Progenitor cell of endocrine pancreas (in vitro differentiated cells): ENCODE measurements around the gene UBXN2A. TPM values are rescaled to one million over a fixed set of nuclear protein-coding genes. Genes with fewer than 3 reads are reported as not detected.
"Not testable (repeated sequence)": the region's sequence is repeated elsewhere in the genome, so short reads cannot be mapped to it uniquely, and the experiment has no call there.

Experiments used
- DNase-seq: peaks from one replicate; pipeline ENCODE4 v3.0.0; 2021; ENCODE audit warnings: low spot score; ENCODE audit not compliant: unreplicated experiment
- H3K27ac Mint-ChIP-seq: 2 replicates; pipeline ENCODE4 v1.8.0; 2021; ENCODE audit warnings: mild to moderate bottlenecking, moderate library complexity, mixed read lengths
- H3K27me3 Mint-ChIP-seq: 2 replicates; pipeline ENCODE4 v1.8.0; 2021; ENCODE audit warnings: mixed read lengths
- H3K36me3 Mint-ChIP-seq: 2 replicates; pipeline ENCODE4 v1.8.0; 2022; ENCODE audit warnings: mixed read lengths; ENCODE audit not compliant: insufficient read depth
- H3K4me1 Mint-ChIP-seq: 2 replicates; pipeline ENCODE4 v1.8.0; 2021; ENCODE audit warnings: low read depth, mixed read lengths
- H3K4me3 Mint-ChIP-seq: 2 replicates; pipeline ENCODE4 v1.8.0; 2021; ENCODE audit warnings: low read depth, mild to moderate bottlenecking, moderate library complexity, mixed read lengths
- H3K9me3 Mint-ChIP-seq: 2 replicates; pipeline ENCODE4 v1.8.0; 2021; ENCODE audit warnings: low read depth, mixed read lengths
- total RNA-seq: library from RNA; stranded (reverse); gene quantifications from 2 replicates; pipeline ENCODE4 v1.2.1, GENCODE V29; 2021
- TF ChIP-seq, protein P1 (sequence below): fragments of 200-600 bp; sonication (generic); IDR thresholded peaks from one replicate; pipeline ENCODE4 v1.5.0; 2021; ENCODE audit warnings: antibody characterized with exemption, mild to moderate bottlenecking; ENCODE audit not compliant: unreplicated experiment

Gene UBXN2A
- total RNA-seq, 1 donor from 2014 or later = 24.1 TPM

DNA sequence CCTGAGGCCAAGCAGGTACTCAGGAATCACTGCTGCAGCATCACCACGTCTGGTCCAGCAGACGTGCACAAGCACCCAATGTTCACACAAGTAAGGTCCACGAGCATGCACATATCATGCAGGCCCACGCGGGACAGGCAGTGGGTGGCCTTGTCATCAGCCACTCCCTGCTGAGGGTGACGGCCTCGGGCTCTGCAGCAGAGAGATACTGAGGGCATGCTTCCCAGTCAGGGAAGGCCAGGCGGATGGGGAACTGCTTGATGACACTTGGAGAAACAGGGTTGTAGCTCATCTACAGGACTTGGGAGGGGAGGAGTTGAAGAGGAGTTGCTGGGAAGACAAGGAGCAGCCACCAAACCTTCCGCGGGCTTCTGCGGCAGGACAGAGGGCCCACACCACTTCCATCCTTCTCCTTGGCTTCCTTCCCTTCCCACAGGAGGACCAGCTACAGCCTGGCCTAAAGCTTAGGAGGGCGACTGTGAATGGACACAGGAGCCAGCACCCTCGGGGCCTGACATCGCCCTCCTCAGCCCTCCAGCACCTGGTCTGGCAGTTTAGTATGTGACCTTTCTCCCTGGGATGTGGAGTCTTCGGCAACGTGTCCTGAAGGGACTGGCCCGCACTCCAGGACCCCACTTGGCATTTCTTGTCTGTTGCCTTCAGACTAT lies 84.9 kb downstream of the UBXN2A start:
- peaks cover 7% of the 10 kb centered on the region for H3K36me3 Mint-ChIP-seq
- TF ChIP-seq, protein P1, sequence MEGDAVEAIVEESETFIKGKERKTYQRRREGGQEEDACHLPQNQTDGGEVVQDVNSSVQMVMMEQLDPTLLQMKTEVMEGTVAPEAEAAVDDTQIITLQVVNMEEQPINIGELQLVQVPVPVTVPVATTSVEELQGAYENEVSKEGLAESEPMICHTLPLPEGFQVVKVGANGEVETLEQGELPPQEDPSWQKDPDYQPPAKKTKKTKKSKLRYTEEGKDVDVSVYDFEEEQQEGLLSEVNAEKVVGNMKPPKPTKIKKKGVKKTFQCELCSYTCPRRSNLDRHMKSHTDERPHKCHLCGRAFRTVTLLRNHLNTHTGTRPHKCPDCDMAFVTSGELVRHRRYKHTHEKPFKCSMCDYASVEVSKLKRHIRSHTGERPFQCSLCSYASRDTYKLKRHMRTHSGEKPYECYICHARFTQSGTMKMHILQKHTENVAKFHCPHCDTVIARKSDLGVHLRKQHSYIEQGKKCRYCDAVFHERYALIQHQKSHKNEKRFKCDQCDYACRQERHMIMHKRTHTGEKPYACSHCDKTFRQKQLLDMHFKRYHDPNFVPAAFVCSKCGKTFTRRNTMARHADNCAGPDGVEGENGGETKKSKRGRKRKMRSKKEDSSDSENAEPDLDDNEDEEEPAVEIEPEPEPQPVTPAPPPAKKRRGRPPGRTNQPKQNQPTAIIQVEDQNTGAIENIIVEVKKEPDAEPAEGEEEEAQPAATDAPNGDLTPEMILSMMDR = no peak
- H3K9me3 Mint-ChIP-seq = no peaks in the 10 kb centered on the region
- H3K27ac Mint-ChIP-seq = no peak overlapping the region
- H3K27me3 Mint-ChIP-seq = no peaks in the 10 kb centered on the region
- no peak for DNase-seq
- no peaks in the 10 kb centered on the region for H3K4me1 Mint-ChIP-seq
- no peak overlapping the region for H3K4me3 Mint-ChIP-seq

GRCh38 chr2:24026233-24026632 lies 86.0 kb downstream of the UBXN2A start:
- H3K9me3 Mint-ChIP-seq = no peaks in the 10 kb centered on the region
- DNase-seq = no peak
- H3K36me3 Mint-ChIP-seq = peaks cover 8% of the 10 kb centered on the region
- H3K27ac Mint-ChIP-seq = no peak overlapping the region
- TF ChIP-seq, protein P1 = no peak
- H3K4me3 Mint-ChIP-seq = no peak overlapping the region
- no peaks in the 10 kb centered on the region for H3K4me1 Mint-ChIP-seq
- H3K27me3 Mint-ChIP-seq = no peaks in the 10 kb centered on the region

- Mint-ChIP-seq H3K27ac (no peak overlapping the region), H3K27me3 (no peaks in the 10 kb centered on the region), H3K4me1 (no peaks in the 10 kb centered on the region), H3K9me3 (no peaks in the 10 kb centered on the region), H3K4me3 (no peak overlapping the region), H3K36me3 (peaks cover 12% of the 10 kb centered on the region)
- no peak for DNase-seq
- TF ChIP-seq, protein P1 = no peak
Measured at GRCh38 chr2:24038786-24039499, 98.7 kb downstream of the UBXN2A start.

DNA sequence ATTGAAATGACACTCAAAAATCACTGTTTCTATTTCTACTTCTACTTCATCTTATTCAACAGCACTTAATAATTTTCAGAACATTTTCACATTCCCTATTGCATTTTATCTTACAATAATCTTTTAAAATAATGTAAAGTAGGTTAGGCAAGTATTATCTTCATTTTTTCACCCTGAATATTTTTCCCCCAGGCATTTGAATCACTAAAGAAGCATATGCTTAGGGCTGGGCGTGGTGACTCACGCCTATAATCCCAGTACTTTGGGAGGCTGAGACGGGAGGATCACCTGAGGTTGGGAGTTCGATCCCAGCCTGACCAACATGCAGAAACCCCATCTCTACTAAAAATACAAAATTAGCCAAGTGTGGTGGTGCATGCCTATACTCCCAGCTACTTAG lies 100.2 kb downstream of the UBXN2A start:
- TF ChIP-seq, protein P1 = no peak
- Mint-ChIP-seq H3K36me3 (peaks cover 11% of the 10 kb centered on the region), H3K27ac (no peak overlapping the region), H3K9me3 (no peaks in the 10 kb centered on the region), H3K4me1 (peaks cover 3% of the 10 kb centered on the region), H3K4me3 (no peak overlapping the region), H3K27me3 (no peaks in the 10 kb centered on the region)
- DNase-seq = no peak

DNA sequence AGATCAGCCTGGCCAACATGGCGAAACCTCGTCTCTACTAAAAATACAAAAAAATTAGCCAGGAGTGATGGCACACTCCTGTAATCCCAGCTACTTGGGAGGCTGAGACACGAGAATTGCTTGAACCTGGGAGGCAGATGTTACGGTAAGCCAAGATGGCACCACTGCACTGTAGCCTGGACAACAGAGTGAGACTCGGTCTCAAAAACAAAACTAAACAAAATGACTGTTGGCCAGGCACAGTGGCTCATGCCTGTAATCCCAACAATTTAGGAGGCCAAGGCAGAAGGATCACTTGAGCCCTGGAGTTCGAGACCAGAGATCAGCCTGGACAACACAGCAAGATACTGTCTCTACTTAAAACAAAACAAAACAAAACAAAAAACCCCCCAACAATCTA lies 102.9 kb downstream of the UBXN2A start:
- H3K36me3 Mint-ChIP-seq, DNase-seq, H3K9me3 Mint-ChIP-seq, H3K27ac Mint-ChIP-seq, H3K27me3 Mint-ChIP-seq, H3K4me3 Mint-ChIP-seq: not testable (repeated sequence)
- H3K4me1 Mint-ChIP-seq = peaks cover 16% of the 10 kb centered on the region
